Activated CD4-positive, alpha-beta T cell treated with anti-CD3 and anti-CD28 coated beads, Interleukin-2, amount 10 ng/mL, durations not matched to agents 24 days and 14 days (primary cell): ENCODE results near the gene ADGRV1. TPM values are rescaled to one million over a fixed set of nuclear protein-coding genes. Genes with fewer than 3 reads are reported as not detected.

Source experiments
- DNase-seq: peaks from one replicate; pipeline ENCODE4 v3.0.0; 2022
- H3K27ac Mint-ChIP-seq: one replicate; pipeline ENCODE4 v1.8.0; 2022; ENCODE audit warnings: mild to moderate bottlenecking, mixed read lengths
- H3K27me3 Mint-ChIP-seq: one replicate; pipeline ENCODE4 v1.8.0; 2022; ENCODE audit warnings: mixed read lengths
- H3K36me3 Mint-ChIP-seq: one replicate; pipeline ENCODE4 v1.8.0; 2022; ENCODE audit warnings: low read depth, mild to moderate bottlenecking, mixed read lengths
- H3K4me1 Mint-ChIP-seq: one replicate; pipeline ENCODE4 v1.8.0; 2021; ENCODE audit warnings: mixed read lengths
- H3K4me3 Mint-ChIP-seq: one replicate; pipeline ENCODE4 v1.8.0; 2022; ENCODE audit warnings: mild to moderate bottlenecking, moderate library complexity, mixed read lengths
- H3K9me3 Mint-ChIP-seq: one replicate; pipeline ENCODE4 v1.8.0; 2021; ENCODE audit warnings: mixed read lengths
- intact Hi-C: fragments of 100-400 bp; cut with micrococcal nuclease; formaldehyde crosslinking; loops from one replicate; pipeline ENCODE4 v1.15.1; 2023
- total RNA-seq: library from RNA; stranded (reverse); gene quantifications from 2 replicates; pipeline ENCODE4 v1.2.3, GENCODE V29; 2022

Gene ADGRV1
- total RNA-seq, 1 donor from 2014 or later: 0.63 TPM

GRCh38 chr5:91186101-91186500 lies 627.5 kb downstream of the ADGRV1 start:
- Mint-ChIP-seq H3K27me3 (peaks cover 16% of the 10 kb centered on the region), H3K4me1 (peaks cover 11% of the 10 kb centered on the region), H3K9me3 (peaks cover 6% of the 10 kb centered on the region), H3K4me3 (no peak overlapping the region), H3K36me3 (no peaks in the 10 kb centered on the region), H3K27ac (no peak overlapping the region)
- DNase-seq: peak; percentile 21
- intact Hi-C loops: no loop called here

DNA sequence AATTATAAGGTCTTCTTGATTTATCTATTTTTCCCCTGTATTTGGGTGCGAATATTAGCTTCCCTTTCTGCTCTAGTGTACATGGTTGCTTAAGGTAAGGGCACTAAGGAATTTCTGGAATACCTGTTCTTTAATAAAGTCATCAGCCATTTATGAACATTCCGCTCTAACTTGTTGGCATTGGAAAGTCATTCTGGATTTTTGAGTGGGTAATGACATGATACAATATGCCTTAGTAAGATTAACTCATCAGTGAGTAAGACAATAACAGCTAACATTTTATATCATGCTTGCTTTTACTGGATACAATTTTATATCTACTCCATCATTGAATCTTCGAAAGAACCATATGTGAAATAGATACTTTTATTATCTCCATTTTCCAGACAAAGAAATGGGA lies 628.4 kb downstream of the ADGRV1 start:
- Mint-ChIP-seq H3K27me3 (peaks cover 16% of the 10 kb centered on the region), H3K4me3 (no peak overlapping the region), H3K9me3 (peaks cover 6% of the 10 kb centered on the region), H3K27ac (no peak overlapping the region), H3K36me3 (no peaks in the 10 kb centered on the region), H3K4me1 (peaks cover 11% of the 10 kb centered on the region)
- no peak for DNase-seq
- intact Hi-C loops: no loop called here

DNA sequence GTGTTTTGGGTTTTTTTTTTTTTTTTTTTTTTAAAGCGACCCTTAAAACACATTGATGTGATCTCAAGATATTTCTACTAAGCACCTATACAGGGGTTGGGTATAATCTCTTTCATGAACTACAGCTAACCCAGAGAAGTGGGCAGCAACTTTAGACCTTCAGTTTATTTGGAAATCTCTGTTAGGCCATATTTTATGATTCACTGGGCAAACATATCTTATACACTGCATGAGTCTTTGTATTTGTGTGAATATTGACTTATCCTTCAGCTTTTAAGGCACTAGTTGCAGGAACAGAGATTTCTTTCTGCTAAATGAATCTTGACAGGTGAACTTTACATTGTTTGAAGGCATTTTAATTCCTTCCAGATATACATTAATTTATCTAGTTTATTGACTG lies 630.2 kb downstream of the ADGRV1 start:
- H3K4me1 Mint-ChIP-seq: peaks cover 6% of the 10 kb centered on the region
- peaks cover 6% of the 10 kb centered on the region for H3K9me3 Mint-ChIP-seq
- no peak overlapping the region for H3K4me3 Mint-ChIP-seq
- peak; percentile 3 for DNase-seq
- H3K27me3 Mint-ChIP-seq: peaks cover 16% of the 10 kb centered on the region
- no peaks in the 10 kb centered on the region for H3K36me3 Mint-ChIP-seq
- intact Hi-C loops: no loop called here
- no peak overlapping the region for H3K27ac Mint-ChIP-seq

GRCh38 chr5:91189480-91190313 lies 631.1 kb downstream of the ADGRV1 start:
- no peak overlapping the region for H3K27ac Mint-ChIP-seq
- H3K4me1 Mint-ChIP-seq: peaks cover 2% of the 10 kb centered on the region
- H3K9me3 Mint-ChIP-seq: peaks cover under 1% of the 10 kb centered on the region
- H3K27me3 Mint-ChIP-seq: peaks cover 16% of the 10 kb centered on the region
- no peak overlapping the region for H3K4me3 Mint-ChIP-seq
- peak; percentile 40 for DNase-seq
- no peaks in the 10 kb centered on the region for H3K36me3 Mint-ChIP-seq
- intact Hi-C loops: no loop called here

DNA sequence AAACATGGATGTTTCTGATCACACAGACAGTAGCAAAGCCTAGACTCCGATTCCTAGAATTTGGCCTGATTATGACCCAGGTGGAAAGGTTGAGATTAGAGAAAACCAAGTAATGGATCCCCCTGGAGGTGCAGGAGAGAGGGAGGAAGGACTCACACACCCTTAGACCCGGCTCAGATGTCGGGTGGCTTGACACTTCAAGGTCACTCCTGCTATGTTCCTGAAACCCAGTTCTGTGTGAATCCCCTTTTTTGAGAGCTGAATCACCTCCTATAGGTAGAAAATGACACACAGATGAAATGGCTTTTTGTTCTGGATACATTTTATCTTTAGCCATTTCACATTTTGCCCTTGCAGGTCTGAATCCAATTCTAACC lies 631.7 kb downstream of the ADGRV1 start:
- peaks cover 16% of the 10 kb centered on the region for H3K27me3 Mint-ChIP-seq

DNA sequence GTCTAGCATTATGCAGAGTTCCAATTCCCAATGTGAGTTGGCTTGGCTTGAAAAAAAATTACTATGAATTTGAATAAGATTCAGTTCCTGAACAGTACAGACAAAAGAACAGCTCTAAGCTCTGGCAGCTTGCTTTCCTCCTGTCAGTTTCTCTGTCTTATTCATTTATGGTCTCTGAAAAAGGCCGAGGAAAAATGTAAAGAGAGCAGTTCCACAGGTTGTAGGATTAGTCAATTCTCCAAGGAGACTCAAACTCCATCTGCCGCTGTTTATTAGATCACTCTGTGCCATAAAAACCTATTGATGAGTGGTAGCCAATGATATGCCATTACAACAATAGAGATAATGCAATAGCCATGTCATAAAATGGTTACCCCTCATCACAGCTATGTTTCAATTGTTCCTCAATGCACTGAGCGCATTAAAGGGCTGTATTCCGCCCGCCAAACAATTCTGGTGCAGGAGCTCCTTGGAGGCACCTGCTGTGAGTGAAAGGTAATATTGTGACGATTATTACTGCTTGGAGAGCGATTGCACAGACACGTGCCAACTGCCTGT lies 636.3 kb downstream of the ADGRV1 start:
- Mint-ChIP-seq H3K9me3 (no peaks in the 10 kb centered on the region), H3K36me3 (no peaks in the 10 kb centered on the region)

More for the DNA sequence above, 631.7 kb downstream of the ADGRV1 start:
- Mint-ChIP-seq H3K4me1 (peaks cover 2% of the 10 kb centered on the region), H3K36me3 (no peaks in the 10 kb centered on the region), H3K9me3 (no peaks in the 10 kb centered on the region), H3K4me3 (no peak overlapping the region), H3K27ac (no peak overlapping the region)
- intact Hi-C loops: no loop called here
- no peak for DNase-seq

GRCh38 chr5:91200692-91201091 lies 642.1 kb downstream of the ADGRV1 start:
- Mint-ChIP-seq H3K27me3 (peaks cover 32% of the 10 kb centered on the region), H3K27ac (no peak overlapping the region), H3K9me3 (no peaks in the 10 kb centered on the region), H3K36me3 (no peaks in the 10 kb centered on the region), H3K4me3 (no peak overlapping the region), H3K4me1 (no peaks in the 10 kb centered on the region)
- DNase-seq: no peak
- intact Hi-C loops: no loop called here

More for the DNA sequence above, 636.3 kb downstream of the ADGRV1 start:
- no peak overlapping the region for H3K27ac Mint-ChIP-seq
- H3K4me3 Mint-ChIP-seq: no peak overlapping the region
- no peaks in the 10 kb centered on the region for H3K4me1 Mint-ChIP-seq
- intact Hi-C loops: no loop called here
- DNase-seq: peak; percentile 31
- peaks cover 21% of the 10 kb centered on the region for H3K27me3 Mint-ChIP-seq

GRCh38 chr5:91206103-91206502 lies 647.5 kb downstream of the ADGRV1 start:
- intact Hi-C loops: no loop called here
- DNase-seq: no peak
- peaks cover 16% of the 10 kb centered on the region for H3K27me3 Mint-ChIP-seq
- no peaks in the 10 kb centered on the region for H3K9me3 Mint-ChIP-seq
- H3K4me1 Mint-ChIP-seq: no peaks in the 10 kb centered on the region
- no peak overlapping the region for H3K4me3 Mint-ChIP-seq
- H3K27ac Mint-ChIP-seq: no peak overlapping the region
- H3K36me3 Mint-ChIP-seq: no peaks in the 10 kb centered on the region

- Mint-ChIP-seq H3K27ac (no peak overlapping the region), H3K27me3 (peaks cover 12% of the 10 kb centered on the region), H3K4me1 (no peaks in the 10 kb centered on the region), H3K9me3 (no peaks in the 10 kb centered on the region), H3K36me3 (no peaks in the 10 kb centered on the region), H3K4me3 (no peak overlapping the region)
- intact Hi-C loops: no loop called here
- no peak for DNase-seq
Measured at GRCh38 chr5:91206734-91207133, 648.1 kb downstream of the ADGRV1 start.

GRCh38 chr5:91207248-91207647 lies 648.7 kb downstream of the ADGRV1 start:
- H3K4me3 Mint-ChIP-seq: no peak overlapping the region
- no peaks in the 10 kb centered on the region for H3K9me3 Mint-ChIP-seq
- no peak overlapping the region for H3K27ac Mint-ChIP-seq
- no peaks in the 10 kb centered on the region for H3K4me1 Mint-ChIP-seq
- no peaks in the 10 kb centered on the region for H3K36me3 Mint-ChIP-seq
- DNase-seq: no peak
- peaks cover 11% of the 10 kb centered on the region for H3K27me3 Mint-ChIP-seq
- intact Hi-C loops: no loop called here

- intact Hi-C loops: no loop called here
- Mint-ChIP-seq H3K27me3 (peaks cover 17% of the 10 kb centered on the region), H3K4me1 (no peaks in the 10 kb centered on the region), H3K9me3 (no peaks in the 10 kb centered on the region), H3K36me3 (no peaks in the 10 kb centered on the region), H3K4me3 (no peak overlapping the region), H3K27ac (no peak overlapping the region)
- DNase-seq: no peak
Measured at GRCh38 chr5:91211997-91212713, 653.6 kb downstream of the ADGRV1 start.

- H3K4me1 Mint-ChIP-seq: no peaks in the 10 kb centered on the region
- no peak for DNase-seq
- no peaks in the 10 kb centered on the region for H3K9me3 Mint-ChIP-seq
- no peaks in the 10 kb centered on the region for H3K36me3 Mint-ChIP-seq
- no peak overlapping the region for H3K27ac Mint-ChIP-seq
- H3K4me3 Mint-ChIP-seq: no peak overlapping the region
- H3K27me3 Mint-ChIP-seq: peaks cover 21% of the 10 kb centered on the region
- intact Hi-C loops: no loop called here
Measured at GRCh38 chr5:91212714-91213092, 654.1 kb downstream of the ADGRV1 start.
